Type B pancreatic cell (in vitro differentiated cells): Measurements from ENCODE around the gene PFN3. TPM values are rescaled to one million over a fixed set of nuclear protein-coding genes. Genes with fewer than 3 reads are reported as not detected.

ENCODE experiments used
- DNase-seq: peaks from one replicate; pipeline ENCODE4 v3.0.0; 2021; ENCODE audit warnings: mixed read lengths; ENCODE audit not compliant: unreplicated experiment; ENCODE audit errors: extremely low spot score
- H3K27ac Mint-ChIP-seq: 2 replicates; pipeline ENCODE4 v1.8.0; 2021; ENCODE audit warnings: mild to moderate bottlenecking, mixed read lengths
- H3K27me3 Mint-ChIP-seq: 2 replicates; pipeline ENCODE4 v1.8.0; 2021; ENCODE audit warnings: mixed read lengths
- H3K36me3 Mint-ChIP-seq: 2 replicates; pipeline ENCODE4 v1.8.0; 2021; ENCODE audit warnings: mixed read lengths
- H3K4me1 Mint-ChIP-seq: one replicate; pipeline ENCODE4 v1.8.0; 2021; ENCODE audit warnings: mixed read lengths; ENCODE audit not compliant: unreplicated experiment
- H3K4me3 Mint-ChIP-seq: 2 replicates; pipeline ENCODE4 v1.8.0; 2021; ENCODE audit warnings: mild to moderate bottlenecking, mixed read lengths
- H3K9me3 Mint-ChIP-seq: 2 replicates; pipeline ENCODE4 v1.8.0; 2021; ENCODE audit warnings: mixed read lengths
- CTCF ChIP-seq: fragments of 200-600 bp; sonication (generic); conservative IDR thresholded peaks from 2 replicates; pipeline ENCODE4 v1.5.0; 2021; ENCODE audit warnings: antibody characterized with exemption, mild to moderate bottlenecking
- total RNA-seq: library from RNA; stranded (reverse); gene quantifications from 2 replicates; pipeline ENCODE4 v1.2.1, GENCODE V29; 2021; ENCODE audit warnings: low replicate concordance

PFN3 gene
- total RNA-seq, 1 donor from 2014 or later = not detected

GRCh38 chr5:177430972-177431316 lies 30.5 kb upstream of the PFN3 start:
- Mint-ChIP-seq H3K27me3 (no peaks in the 10 kb centered on the region), H3K36me3 (no peaks in the 10 kb centered on the region), H3K4me3 (no peak overlapping the region), H3K27ac (peak overlapping the region; percentile 19), H3K9me3 (no peaks in the 10 kb centered on the region), H3K4me1 (peaks cover 14% of the 10 kb centered on the region)
- no peak for DNase-seq
- TF ChIP-seq CTCF = no peak

GRCh38 chr5:177430140-177430951 lies 29.9 kb upstream of the PFN3 start:
- Mint-ChIP-seq H3K27me3 (no peaks in the 10 kb centered on the region), H3K4me3 (peak overlapping the region; percentile 39), H3K4me1 (peaks cover 18% of the 10 kb centered on the region), H3K9me3 (no peaks in the 10 kb centered on the region), H3K36me3 (no peaks in the 10 kb centered on the region), H3K27ac (peak overlapping the region; percentile 19)
- TF ChIP-seq CTCF = no peak
- DNase-seq = no peak

- H3K4me3 Mint-ChIP-seq = peak overlapping the region; percentile 52
- H3K36me3 Mint-ChIP-seq = no peaks in the 10 kb centered on the region
- peak overlapping the region; percentile 34 for H3K27ac Mint-ChIP-seq
- no peaks in the 10 kb centered on the region for H3K9me3 Mint-ChIP-seq
- no peak for TF ChIP-seq CTCF
- H3K27me3 Mint-ChIP-seq = no peaks in the 10 kb centered on the region
- H3K4me1 Mint-ChIP-seq = peaks cover 21% of the 10 kb centered on the region
- DNase-seq = no peak
Measured at GRCh38 chr5:177429248-177430040, 29.0 kb upstream of the PFN3 start.

GRCh38 chr5:177428574-177429217 lies 28.2 kb upstream of the PFN3 start:
- Mint-ChIP-seq H3K4me3 (peak overlapping the region; percentile 52), H3K9me3 (no peaks in the 10 kb centered on the region), H3K27me3 (no peaks in the 10 kb centered on the region), H3K4me1 (peaks cover 21% of the 10 kb centered on the region), H3K27ac (peak overlapping the region; percentile 34), H3K36me3 (no peaks in the 10 kb centered on the region)
- no peak for TF ChIP-seq CTCF
- no peak for DNase-seq

- peak overlapping the region; percentile 81 for H3K27ac Mint-ChIP-seq
- peaks cover 21% of the 10 kb centered on the region for H3K4me1 Mint-ChIP-seq
- no peak for DNase-seq
- H3K36me3 Mint-ChIP-seq = no peaks in the 10 kb centered on the region
- no peaks in the 10 kb centered on the region for H3K9me3 Mint-ChIP-seq
- peak overlapping the region; percentile 93 for H3K4me3 Mint-ChIP-seq
- no peaks in the 10 kb centered on the region for H3K27me3 Mint-ChIP-seq
- TF ChIP-seq CTCF = no peak
Measured at GRCh38 chr5:177427919-177428573, 27.6 kb upstream of the PFN3 start.
